MCF 10A (cell line): ENCODE measurements around the gene BPGM. TPM values are rescaled to one million over a fixed set of nuclear protein-coding genes. Genes with fewer than 3 reads are reported as not detected.

ENCODE experiments used
- BruUV-seq: library from RNA; stranded (reverse); fragments of 400-500 nt; replicated peaks from 2 replicates; lab custom pipeline; 2021; lab: Mats Ljungman, UMichigan
- CTCF ChIA-PET: fragments of 300-600 bp; sonication (Branson Sonifier 250); formaldehyde crosslinking; extraction: SDS; loops from one replicate; lab custom pipeline; 2021; ENCODE audit warnings: antibody characterized with exemption, inconsistent platforms; lab: Yijun Ruan, JAX
- POLR2A ChIA-PET: fragments of 300-600, 350-650 bp; sonication (Branson Sonifier 250); formaldehyde crosslinking; extraction: SDS; loops from one replicate; lab custom pipeline; 2020; ENCODE audit warnings: antibody characterized with exemption, inconsistent platforms; lab: Yijun Ruan, JAX
- DNase-seq: peaks from one replicate; pipeline ENCODE4 v3.0.0-alpha.2; 2018; ENCODE audit not compliant: unreplicated experiment
- H3K27ac Mint-ChIP-seq: one replicate; pipeline ENCODE4 v1.8.0; 2022; ENCODE audit warnings: mild to moderate bottlenecking, low read depth, mixed read lengths; ENCODE audit not compliant: unreplicated experiment
- H3K27me3 Mint-ChIP-seq: one replicate; pipeline ENCODE4 v1.8.0; 2022; ENCODE audit warnings: mixed read lengths; ENCODE audit not compliant: insufficient read depth, unreplicated experiment
- H3K36me3 Mint-ChIP-seq: one replicate; pipeline ENCODE4 v1.8.0; 2022; ENCODE audit warnings: mild to moderate bottlenecking, moderate library complexity, mixed read lengths; ENCODE audit not compliant: insufficient read depth, unreplicated experiment
- H3K4me1 Mint-ChIP-seq: one replicate; pipeline ENCODE4 v1.8.0; 2022; ENCODE audit warnings: mixed read lengths; ENCODE audit not compliant: insufficient read depth, unreplicated experiment
- H3K4me3 Mint-ChIP-seq: one replicate; pipeline ENCODE4 v1.8.0; 2022; ENCODE audit warnings: mild to moderate bottlenecking, moderate library complexity, mixed read lengths; ENCODE audit not compliant: unreplicated experiment
- H3K9me3 Mint-ChIP-seq: one replicate; pipeline ENCODE4 v1.8.0; 2022; ENCODE audit warnings: mixed read lengths; ENCODE audit not compliant: unreplicated experiment
- CTCF ChIP-seq: fragments of 200-600 bp; IDR thresholded peaks from one replicate; pipeline ENCODE4 v1.8.0; 2022; ENCODE audit warnings: antibody characterized with exemption, mild to moderate bottlenecking; ENCODE audit not compliant: unreplicated experiment
- intact Hi-C: fragments of 100-400 bp; cut with micrococcal nuclease; formaldehyde crosslinking; loops from 2 replicates; pipeline ENCODE4 v1.14.1; 2022
- total RNA-seq: library from RNA; stranded (reverse); gene quantifications from 2 replicates; pipeline ENCODE4 v1.2.3, GENCODE V29; 2022

Gene BPGM
- total RNA-seq, 1 experiment from 2014 or later, result 8.2 TPM

GRCh38 chr7:134693256-134693655 lies 46.6 kb downstream of the BPGM start:
- DNase-seq, result peak; percentile 82
- no peaks in the 10 kb centered on the region for H3K9me3 Mint-ChIP-seq
- H3K4me1 Mint-ChIP-seq, result peaks cover 6% of the 10 kb centered on the region
- intact Hi-C loops, result loop anchor here (1.0 kb wide), 1 partner anchor 47 kb away; the partner anchor contains the start of gene BPGM
- H3K27me3 Mint-ChIP-seq, result no peaks in the 10 kb centered on the region
- no peak overlapping the region for H3K27ac Mint-ChIP-seq
- no peaks in the 10 kb centered on the region for H3K36me3 Mint-ChIP-seq
- ChIA-PET CTCF (interaction anchor here (0.7 to 5.4 kb wide), 5 partner anchors 9 to 293 kb away, joined by 3 to 96 read pairs (median 5); partner anchors contain the start of gene AGBL3), POLR2A (interaction anchor here (0.7 to 1.1 kb wide), 3 partner anchors 63 to 478 kb away, joined by 3 to 4 read pairs (median 3); partner anchors contain the start of gene CYREN)
- BruUV-seq, result no TSS peak
- no peak for TF ChIP-seq CTCF
- H3K4me3 Mint-ChIP-seq, result no peak overlapping the region

GRCh38 chr7:134694299-134694698 lies 47.6 kb downstream of the BPGM start:
- no peaks in the 10 kb centered on the region for H3K9me3 Mint-ChIP-seq
- POLR2A ChIA-PET, result no interaction called here
- no peak overlapping the region for H3K27ac Mint-ChIP-seq
- CTCF ChIA-PET, result no interaction called here
- no TSS peak for BruUV-seq
- no peak for DNase-seq
- H3K4me3 Mint-ChIP-seq, result no peak overlapping the region
- H3K27me3 Mint-ChIP-seq, result no peaks in the 10 kb centered on the region
- H3K36me3 Mint-ChIP-seq, result no peaks in the 10 kb centered on the region
- TF ChIP-seq CTCF, result peak; percentile 46
- H3K4me1 Mint-ChIP-seq, result peaks cover 6% of the 10 kb centered on the region
- intact Hi-C loops, result no loop called here

GRCh38 chr7:134694767-134695166 lies 48.1 kb downstream of the BPGM start:
- Mint-ChIP-seq H3K36me3 (no peaks in the 10 kb centered on the region), H3K27ac (no peak overlapping the region), H3K4me3 (no peak overlapping the region), H3K9me3 (no peaks in the 10 kb centered on the region), H3K27me3 (no peaks in the 10 kb centered on the region), H3K4me1 (peaks cover 6% of the 10 kb centered on the region)
- no TSS peak for BruUV-seq
- TF ChIP-seq CTCF, result no peak
- POLR2A ChIA-PET, result interaction anchor here (0.7 kb wide), 1 partner anchor 186 kb away, joined by 3 read pairs; no protein-coding TSS in a partner anchor
- no peak for DNase-seq
- intact Hi-C loops, result no loop called here
- CTCF ChIA-PET, result interaction anchor here (0.7 to 2.1 kb wide), 4 partner anchors 8 to 248 kb away, joined by 4 to 7 read pairs (median 5); no protein-coding TSS in a partner anchor

- no peak overlapping the region for H3K27ac Mint-ChIP-seq
- DNase-seq, result no peak
- peaks cover 6% of the 10 kb centered on the region for H3K4me1 Mint-ChIP-seq
- no TSS peak for BruUV-seq
- no peak for TF ChIP-seq CTCF
- H3K27me3 Mint-ChIP-seq, result no peaks in the 10 kb centered on the region
- ChIA-PET CTCF (interaction anchor here (0.6 to 2.1 kb wide), 7 partner anchors 8 to 248 kb away, joined by 3 to 7 read pairs (median 4); no protein-coding TSS in a partner anchor), POLR2A (interaction anchor here (0.7 kb wide), 1 partner anchor 185 kb away, joined by 3 read pairs; no protein-coding TSS in a partner anchor)
- H3K9me3 Mint-ChIP-seq, result no peaks in the 10 kb centered on the region
- no peak overlapping the region for H3K4me3 Mint-ChIP-seq
- H3K36me3 Mint-ChIP-seq, result no peaks in the 10 kb centered on the region
- intact Hi-C loops, result no loop called here
These were observed 48.7 kb downstream of the BPGM start for GRCh38 chr7:134695321-134695860.
